ENCODE results near the gene HTRA3. TPM values are rescaled to one million over a fixed set of nuclear protein-coding genes. Genes with fewer than 3 reads are reported as not detected.

The HTRA3 gene
- total and polyA plus RNA-seq, 3 donors from 2014 or later, result 6.1 to 17.3 (median 12.2) TPM

GRCh38 chr4:8262637-8263322, 6.8 kb upstream of the HTRA3 start:
- DNase-seq, result no peak
- Histone ChIP-seq H3K27ac (no peak overlapping the region), H3K36me3 (ENCODE audit: low read depth, missing control alignments) (no peaks in the 10 kb centered on the region), H3K27me3 (no peaks in the 10 kb centered on the region), H3K4me3 (no peak overlapping the region), H3K9me3 (no peaks in the 10 kb centered on the region), H3K4me1 (peaks cover 8% of the 10 kb centered on the region)
- WGBS, 2 donors, result 86 to 91% methylated on average over 13 to 23 of the region's 23 CpGs
- intact Hi-C loops (cut with DNase I; ENCODE audit: low total_unique reads), result no loop called here
- TF ChIP-seq POLR2A (IDR thresholded peaks at IDR 0.05), result no peak
- no peak for TF ChIP-seq CTCF (IDR thresholded peaks at IDR 0.05)

- Histone ChIP-seq H3K4me1 (peaks cover 8% of the 10 kb centered on the region), H3K27me3 (no peaks in the 10 kb centered on the region), H3K9me3 (no peaks in the 10 kb centered on the region), H3K27ac (no peak overlapping the region), H3K36me3 (ENCODE audit: low read depth, missing control alignments) (no peaks in the 10 kb centered on the region), H3K4me3 (no peak overlapping the region)
- WGBS, 2 donors, result 87 to 94% methylated on average over 10 of the region's 10 CpGs
- intact Hi-C loops (cut with DNase I; ENCODE audit: low total_unique reads), result no loop called here
- TF ChIP-seq CTCF (IDR thresholded peaks at IDR 0.05) (no peak), POLR2A (IDR thresholded peaks at IDR 0.05) (no peak)
- DNase-seq, result no peak
These were observed 6.2 kb upstream of the HTRA3 start for GRCh38 chr4:8263397-8263796.

GRCh38 chr4:8264106-8264505, 5.4 kb upstream of the HTRA3 start:
- DNase-seq, result no peak
- Histone ChIP-seq H3K4me1 (peaks cover 8% of the 10 kb centered on the region), H3K27ac (no peak overlapping the region), H3K4me3 (no peak overlapping the region), H3K36me3 (ENCODE audit: low read depth, missing control alignments) (no peaks in the 10 kb centered on the region), H3K27me3 (no peaks in the 10 kb centered on the region), H3K9me3 (no peaks in the 10 kb centered on the region)
- TF ChIP-seq CTCF (IDR thresholded peaks at IDR 0.05) (no peak), POLR2A (IDR thresholded peaks at IDR 0.05) (no peak)
- 90% methylated on average over 14 of the region's 14 CpGs for WGBS, 2 donors
- intact Hi-C loops (cut with DNase I; ENCODE audit: low total_unique reads), result no loop called here

GRCh38 chr4:8265171-8265929, 4.2 kb upstream of the HTRA3 start:
- H3K4me1 ChIP-seq, result peaks cover 12% of the 10 kb centered on the region
- H3K27me3 ChIP-seq, result no peaks in the 10 kb centered on the region
- no peak overlapping the region for H3K4me3 ChIP-seq
- no peak overlapping the region for H3K27ac ChIP-seq
- intact Hi-C loops (cut with DNase I; ENCODE audit: low total_unique reads), result no loop called here
- H3K36me3 ChIP-seq (ENCODE audit: low read depth, missing control alignments), result no peaks in the 10 kb centered on the region
- H3K9me3 ChIP-seq, result no peaks in the 10 kb centered on the region
- TF ChIP-seq CTCF (IDR thresholded peaks at IDR 0.05), result no peak
- TF ChIP-seq POLR2A (IDR thresholded peaks at IDR 0.05), result no peak
- WGBS, 2 donors, result 88 to 90% methylated on average over 14 to 20 of the region's 20 CpGs
- DNase-seq, result no peak
